CD4-positive, alpha-beta T cell treated with Interleukin-6 for 4 hours (primary cell): Measurements from ENCODE around the gene ZNF555.

Experiments
- DNase-seq: peaks from one replicate; pipeline ENCODE4 v3.0.0-alpha.2; 2020; ENCODE audit warnings: mixed read lengths

The ZNF555 gene

DNA sequence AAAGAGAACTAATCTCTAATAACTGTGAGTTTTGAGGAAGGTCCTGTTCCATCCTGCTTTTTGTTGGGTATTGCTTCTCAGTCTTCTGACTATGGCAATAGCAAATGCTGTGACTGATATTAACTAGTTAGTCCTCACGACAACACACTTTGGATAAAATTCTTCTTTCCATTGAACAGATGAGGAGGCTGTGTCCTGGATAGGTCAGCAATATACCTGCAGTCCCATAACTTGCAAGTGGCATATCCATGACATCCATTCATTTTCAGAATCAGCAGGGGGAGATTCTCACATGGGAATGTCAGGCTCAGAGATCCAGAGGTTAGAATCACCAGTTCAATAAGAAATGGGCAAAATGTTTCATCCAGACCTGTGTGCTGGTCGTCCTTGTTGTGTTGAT, 14.3 kb upstream of the ZNF555 start:
- DNase-seq, result no peak

DNA sequence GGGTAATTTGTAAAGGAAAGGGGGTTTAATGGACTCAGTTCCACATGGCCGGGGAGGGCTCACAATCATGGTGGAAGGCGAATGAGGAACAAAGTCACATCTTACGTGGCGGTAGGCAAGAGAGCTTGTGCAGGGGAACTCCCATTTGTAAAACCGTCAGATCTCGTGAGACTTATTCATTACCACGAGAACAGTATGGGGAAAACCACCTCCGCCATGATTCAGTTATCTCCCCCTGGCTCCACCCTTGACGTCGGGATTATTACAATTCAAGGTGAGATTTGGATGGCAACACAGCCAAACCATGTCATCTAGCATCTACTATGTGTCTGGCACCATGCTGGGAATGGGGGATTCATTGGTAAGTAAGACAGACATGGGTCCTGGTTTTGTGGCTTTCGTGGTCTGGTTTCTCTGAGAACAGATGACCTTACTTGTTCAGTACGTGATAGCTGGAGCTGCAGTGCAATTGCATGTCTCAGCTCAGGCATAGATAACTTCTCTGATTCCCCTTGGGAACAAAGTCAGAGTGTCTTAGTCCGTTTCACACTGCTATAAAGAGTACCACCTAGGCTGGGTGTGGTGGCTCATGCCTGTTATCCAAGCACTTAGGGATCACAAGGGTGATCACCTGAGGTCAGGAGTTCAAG, 13.3 kb upstream of the ZNF555 start:
- DNase-seq, result no peak

DNA sequence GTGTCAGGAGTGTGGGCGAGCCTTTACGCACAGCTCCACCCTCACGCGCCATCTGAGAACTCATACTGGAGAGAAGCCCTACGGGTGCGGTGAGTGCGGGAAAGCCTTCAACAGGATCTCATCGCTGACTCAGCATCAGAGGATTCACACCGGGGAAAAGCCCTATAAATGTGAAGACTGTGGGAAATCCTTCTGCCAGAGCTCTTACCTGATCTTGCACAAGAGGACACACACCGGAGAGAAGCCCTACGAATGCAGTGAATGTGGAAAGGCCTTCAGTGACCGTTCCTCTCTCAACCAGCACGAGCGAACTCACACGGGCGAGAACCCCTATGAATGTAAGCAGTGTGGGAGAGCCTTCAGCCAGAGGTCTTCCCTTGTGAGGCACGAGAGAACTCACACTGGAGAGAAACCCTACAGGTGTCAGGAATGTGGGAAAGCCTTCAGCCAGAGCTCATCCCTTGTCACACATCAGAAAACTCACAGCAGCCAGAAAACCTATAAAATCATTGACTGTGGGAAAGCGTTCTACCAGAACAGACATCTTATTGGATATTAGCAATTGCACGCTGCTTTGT, 6.9 kb upstream of the ZNF555 start:
- no peak for DNase-seq

DNA sequence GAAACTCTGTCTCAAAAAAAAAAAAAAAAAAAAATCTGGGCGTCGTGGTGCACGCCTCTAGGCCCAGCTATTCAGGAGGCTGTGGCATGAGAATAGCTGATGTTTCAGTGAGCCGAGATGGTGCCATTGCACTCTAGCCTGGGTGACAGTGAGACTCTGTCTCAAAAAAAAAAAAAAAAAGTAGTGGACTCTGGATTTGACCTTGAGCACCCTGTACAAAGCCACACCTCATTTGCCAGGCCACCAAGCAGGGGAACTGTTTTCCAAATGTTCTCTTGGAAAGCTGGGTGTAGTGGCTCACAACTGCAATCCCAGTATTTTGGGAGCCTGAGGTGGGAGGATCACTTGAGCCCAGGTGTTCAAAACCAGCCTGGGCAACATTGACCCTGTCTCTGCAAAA, 3.8 kb upstream of the ZNF555 start:
- no peak for DNase-seq

DNA sequence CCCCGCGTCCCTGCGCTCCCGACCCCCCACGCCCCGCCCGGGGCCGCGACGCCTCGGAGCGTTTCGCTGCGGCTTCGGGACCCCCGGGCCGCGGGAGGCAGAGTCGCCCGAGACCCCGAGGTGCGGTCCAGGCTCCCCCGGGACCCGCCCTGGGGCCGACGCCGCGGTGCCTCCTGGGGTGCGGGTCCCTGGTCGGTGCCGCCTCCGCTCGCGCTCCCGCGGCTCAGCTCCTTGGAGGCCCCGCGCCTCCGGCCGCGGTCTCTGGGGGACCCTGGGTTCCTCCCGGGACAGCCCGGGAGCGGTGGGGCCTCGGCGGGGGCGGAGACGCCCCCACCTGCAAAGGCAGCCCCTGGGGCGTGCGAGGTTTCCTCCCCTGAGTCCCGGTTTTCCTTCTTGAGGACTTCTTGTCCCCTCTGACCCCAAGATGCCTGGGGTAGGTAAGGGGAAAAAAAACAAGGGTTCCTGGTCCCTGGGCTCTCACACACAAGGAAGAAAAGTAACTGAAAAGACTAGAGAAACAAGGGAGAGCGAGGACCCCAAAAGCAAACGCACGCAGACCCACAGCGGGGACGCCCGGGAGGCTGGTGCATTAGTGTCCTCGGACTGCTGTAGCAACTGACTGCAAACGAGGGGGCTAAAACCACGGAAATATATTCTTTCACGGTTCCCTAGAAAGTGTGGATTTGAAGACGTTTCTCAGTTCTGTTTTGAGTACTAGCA, 740 bp downstream of the ZNF555 start:
- DNase-seq, result peak; percentile 7

DNA sequence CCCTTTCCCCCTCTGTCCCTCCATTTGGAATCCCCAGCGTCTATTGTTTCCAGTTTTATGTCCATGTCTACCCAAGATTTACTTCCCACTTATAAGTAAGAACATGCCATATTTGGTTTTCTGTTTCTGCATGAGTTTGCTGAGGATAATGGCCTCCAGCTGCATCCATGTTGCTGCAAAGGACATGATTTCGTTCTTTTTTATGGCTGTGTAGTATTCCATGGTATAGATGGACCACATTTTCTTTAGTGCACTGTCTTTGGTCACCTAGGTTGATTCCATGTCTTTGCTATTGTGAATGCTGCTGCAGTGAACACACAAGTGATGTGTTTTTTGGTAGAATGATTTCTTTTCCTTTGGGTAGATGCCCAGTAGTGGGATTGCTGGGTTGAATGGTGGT, 3.8 kb downstream of the ZNF555 start:
- DNase-seq, result no peak

DNA sequence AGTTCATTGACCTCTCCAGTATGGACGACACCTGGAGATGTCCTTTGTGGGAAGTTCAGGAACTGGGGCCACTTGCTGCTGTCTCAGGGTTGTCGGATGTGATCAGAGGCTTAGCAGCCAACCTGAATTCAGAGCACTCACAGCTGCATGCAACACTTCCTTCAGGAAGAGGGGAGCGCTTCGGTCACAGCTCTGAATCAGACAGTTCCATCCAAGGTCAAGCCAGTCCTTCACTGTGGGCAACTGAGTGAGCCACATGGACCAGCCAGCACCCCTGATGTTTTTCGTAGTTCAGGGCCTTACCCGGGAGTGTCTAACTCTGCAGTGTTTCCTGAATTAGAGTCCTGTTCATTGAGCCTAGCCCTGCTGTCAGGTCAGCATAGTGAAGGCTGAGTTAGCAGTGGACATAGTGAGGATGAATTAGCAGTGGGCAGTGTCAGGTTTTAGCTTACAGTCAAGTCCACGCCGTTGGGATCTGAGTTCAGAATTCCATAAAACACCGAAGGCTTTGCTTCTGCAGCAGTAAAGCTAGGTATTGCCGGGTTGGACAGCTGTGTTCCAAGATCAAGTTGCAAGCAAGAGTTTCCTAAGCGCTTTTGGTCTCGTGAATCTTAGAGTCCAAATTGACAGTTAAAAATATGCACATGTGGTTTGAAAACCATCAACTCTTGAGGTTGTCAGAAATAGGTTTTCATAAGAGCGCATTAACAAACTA, 5.1 kb downstream of the ZNF555 start:
- DNase-seq, result no peak

DNA sequence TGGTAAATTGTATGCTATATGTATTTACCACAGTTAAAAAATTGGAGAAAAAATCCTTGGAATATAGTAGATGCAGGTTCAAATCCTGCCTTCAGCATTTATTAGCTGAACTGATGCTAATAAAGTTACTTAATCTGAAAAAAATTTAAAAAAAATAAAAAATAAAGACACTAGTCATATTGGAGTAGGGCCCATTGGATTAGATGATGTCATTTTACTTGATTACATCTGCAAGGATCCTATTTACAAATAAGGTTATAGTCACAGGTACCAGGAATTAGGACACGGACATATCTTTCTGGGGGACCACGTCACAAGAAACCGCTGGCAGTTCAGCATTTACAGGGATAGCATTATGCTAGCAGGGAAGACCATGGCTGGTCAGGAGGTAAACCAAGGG, 6.2 kb downstream of the ZNF555 start:
- DNase-seq, result no peak

DNA sequence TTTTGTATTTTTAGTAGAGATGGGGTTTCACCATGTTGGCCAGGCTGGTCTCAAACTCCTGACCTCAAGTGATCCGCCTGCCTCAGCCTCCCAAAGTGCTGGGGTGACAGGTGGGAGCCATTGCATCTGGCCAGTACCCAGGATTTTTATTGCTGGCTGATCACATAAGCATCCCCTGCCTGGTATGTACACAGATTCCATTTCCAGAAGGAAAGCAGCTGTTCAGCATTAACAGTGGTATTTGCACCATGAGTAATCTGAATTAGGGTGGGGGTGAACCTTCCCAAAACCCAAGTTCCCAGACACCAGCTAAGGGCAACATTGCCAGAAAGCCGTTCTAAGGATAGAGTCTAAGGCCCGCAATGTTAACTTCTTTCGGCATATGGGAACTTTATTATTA, 7.3 kb downstream of the ZNF555 start:
- no peak for DNase-seq

DNA sequence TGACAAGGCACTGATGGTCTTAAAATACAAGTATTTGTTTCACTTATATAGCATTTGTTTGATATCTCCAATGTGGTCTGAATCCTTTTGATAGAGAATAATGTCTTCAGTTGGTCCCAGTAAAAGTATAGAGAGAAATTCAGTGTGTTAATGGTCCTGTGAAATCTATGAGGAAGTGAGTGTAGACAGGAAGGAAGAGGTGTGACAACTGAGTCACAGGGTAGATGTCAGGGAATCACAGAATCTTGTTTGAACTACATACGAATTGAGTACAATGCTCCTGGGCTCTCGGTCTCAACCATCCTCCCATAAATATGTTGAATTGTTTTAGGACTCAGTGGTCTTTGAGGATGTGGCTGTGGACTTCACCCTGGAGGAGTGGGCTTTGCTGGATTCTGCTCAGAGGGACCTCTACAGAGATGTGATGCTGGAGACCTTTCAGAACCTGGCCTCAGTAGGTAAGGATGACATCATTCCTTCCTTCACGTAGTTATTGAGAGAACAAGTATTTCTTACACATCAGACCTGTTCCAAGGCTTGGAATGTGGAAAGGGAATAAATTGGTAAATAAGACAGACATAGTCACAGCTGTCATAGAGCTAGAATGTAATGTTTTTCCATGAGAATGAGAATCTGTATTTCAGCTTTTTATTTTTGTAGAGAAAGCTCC, 9.1 kb downstream of the ZNF555 start:
- no peak for DNase-seq

DNA sequence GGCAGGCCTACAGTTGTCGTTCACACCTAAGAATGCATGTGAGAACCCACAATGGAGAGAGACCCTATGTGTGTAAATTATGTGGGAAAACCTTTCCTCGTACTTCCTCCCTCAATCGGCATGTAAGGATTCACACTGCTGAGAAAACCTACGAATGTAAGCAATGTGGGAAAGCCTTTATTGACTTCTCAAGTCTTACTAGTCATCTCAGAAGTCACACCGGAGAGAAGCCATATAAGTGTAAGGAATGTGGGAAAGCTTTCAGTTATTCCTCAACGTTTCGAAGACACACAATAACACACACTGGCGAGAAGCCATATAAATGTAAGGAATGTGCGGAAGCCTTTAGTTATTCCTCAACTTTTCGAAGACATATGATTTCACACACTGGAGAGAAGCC, 11.3 kb downstream of the ZNF555 start:
- DNase-seq, result no peak

DNA sequence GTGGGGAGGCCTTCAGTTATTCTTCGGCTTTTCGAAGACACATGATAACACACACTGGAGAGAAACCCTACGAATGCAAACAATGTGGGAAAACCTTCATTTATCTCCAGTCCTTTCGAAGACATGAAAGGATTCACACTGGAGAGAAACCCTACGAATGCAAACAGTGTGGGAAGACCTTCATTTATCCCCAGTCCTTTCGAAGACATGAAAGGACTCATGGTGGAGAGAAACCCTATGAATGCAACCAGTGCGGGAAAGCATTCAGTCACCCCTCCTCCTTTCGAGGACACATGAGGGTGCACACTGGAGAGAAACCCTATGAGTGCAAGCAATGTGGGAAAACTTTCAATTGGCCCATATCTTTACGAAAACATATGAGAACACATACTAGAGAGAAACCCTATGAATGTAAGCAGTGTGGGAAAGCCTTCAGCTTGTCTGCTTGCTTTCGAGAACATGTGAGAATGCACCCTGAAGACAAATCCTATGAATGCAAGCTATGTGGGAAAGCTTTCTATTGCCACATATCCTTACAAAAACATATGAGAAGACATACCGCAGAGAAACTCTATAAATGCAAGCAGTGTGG, 11.8 kb downstream of the ZNF555 start:
- no peak for DNase-seq

DNA sequence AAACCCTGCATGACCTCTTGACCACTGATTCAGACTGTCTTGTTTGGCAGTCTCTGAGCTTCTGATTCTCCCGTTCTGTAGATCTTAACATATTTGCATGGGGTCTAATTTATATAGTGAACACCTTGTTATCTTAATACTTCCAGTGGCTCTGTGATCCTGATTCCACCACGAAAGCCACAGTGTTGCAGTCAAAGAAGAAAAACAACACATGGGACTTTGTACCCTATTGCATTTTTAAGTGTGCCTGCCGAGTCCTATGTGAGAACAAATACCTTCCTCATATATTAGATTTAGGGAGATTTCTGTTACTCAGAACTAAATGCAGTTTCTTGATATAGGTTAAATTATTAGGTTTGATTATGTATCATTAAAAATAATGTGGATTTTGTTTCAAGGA, 13.6 kb downstream of the ZNF555 start:
- DNase-seq, result no peak

DNA sequence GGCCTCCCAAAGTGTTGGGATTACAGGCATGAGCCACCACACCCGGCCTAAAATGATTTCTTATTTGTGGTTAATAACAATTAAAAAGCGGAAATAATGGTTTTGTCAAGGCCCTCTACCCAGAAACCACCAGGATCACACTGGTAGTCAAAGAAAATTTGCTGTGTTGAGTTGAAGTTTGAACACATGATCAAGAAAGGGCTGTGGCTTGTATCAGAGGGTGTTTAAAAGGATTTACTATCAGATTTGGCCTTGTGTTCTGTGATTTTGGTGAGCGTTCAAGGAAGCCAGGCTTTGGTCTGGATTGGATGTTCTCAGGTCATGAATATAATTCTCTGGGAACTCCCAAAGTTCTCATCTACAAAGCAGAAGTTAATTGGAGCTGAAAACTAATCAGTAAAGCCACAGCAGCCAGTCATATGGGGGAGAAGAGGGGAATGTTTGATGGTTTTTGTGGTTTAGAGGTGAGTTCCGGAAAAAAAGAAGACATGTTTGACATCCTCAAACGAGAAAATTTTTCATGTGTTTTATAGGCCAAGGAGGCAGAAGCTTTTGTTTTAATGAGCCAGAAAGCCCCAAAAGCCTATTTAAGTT, 15.3 kb downstream of the ZNF555 start:
- peak; percentile 19 for DNase-seq

DNA sequence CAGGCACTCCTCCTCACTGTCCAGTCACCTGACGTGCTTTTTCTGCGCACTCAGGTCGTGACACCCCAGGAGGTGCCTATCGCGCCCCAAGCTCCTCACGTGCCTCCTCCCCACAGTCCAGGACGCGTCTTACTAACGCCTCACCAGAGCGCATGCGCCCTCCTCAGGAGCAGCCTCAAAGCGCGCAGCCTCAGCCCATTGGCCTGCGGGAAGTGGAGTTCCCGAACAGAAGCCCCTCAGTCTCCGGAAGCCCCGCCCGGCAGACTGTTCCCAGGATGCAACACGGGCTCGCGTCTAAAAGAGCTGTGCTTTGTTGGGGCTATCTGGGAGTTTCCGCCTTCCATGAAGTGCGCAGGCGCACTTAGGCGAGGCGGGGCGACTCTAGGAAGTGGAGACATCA, 17.6 kb downstream of the ZNF555 start:
- DNase-seq, result no peak

DNA sequence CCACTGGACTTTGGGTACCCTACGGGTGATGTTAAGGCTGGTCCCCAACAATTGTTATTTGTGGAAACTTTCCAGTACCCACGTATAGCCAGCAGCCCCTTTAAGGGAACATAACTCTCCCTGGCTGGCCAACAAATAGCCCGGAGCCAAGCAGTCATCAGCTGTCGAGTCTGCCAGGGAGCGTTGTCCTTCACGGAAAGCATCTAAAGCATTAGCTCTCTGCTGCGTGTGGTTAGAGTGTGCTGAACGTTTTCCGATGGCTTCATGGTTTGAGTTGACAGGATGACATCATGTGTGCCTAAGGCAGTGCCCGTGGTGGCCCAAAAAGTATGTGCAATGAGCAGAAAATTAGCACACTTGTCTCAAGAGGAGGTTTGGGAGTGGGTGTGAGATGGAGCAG, 22.5 kb downstream of the ZNF555 start:
- DNase-seq, result no peak

DNA sequence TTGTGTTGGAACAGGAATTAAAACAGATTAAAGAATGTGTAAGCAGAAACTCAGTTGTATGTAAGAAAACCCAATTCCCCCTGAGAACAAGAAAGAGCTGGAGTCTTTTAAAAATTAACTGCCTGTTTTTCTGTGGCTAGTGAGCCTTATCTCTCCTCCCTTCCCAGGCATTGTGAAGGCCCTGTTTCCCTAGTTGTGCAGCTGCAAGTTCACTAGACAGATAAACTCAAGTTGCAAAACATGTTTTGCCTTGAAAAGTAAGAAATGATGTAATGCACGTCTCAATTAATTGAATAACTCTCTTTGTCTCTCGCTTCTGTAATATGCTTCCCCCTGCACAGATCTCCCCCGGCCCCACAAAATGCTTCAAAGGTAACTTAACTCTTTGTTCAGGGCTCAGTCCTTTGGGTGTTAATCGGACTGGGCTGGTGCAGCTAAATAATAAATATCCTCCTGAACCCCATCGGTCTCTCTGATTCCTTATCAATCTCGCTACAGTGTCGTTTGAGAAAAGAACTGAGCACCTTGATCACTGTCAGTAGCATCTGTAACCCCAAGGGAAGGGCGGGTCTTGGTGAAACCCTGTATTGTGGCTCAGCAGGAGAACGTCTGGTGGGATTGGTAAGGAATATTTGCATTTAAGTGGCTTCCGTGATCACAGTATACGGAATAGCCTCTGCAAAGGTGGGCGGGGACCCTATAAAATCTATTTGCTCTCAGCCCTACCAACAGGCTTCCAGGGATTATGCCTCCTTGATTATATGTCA, 24.2 kb downstream of the ZNF555 start:
- DNase-seq, result no peak

DNA sequence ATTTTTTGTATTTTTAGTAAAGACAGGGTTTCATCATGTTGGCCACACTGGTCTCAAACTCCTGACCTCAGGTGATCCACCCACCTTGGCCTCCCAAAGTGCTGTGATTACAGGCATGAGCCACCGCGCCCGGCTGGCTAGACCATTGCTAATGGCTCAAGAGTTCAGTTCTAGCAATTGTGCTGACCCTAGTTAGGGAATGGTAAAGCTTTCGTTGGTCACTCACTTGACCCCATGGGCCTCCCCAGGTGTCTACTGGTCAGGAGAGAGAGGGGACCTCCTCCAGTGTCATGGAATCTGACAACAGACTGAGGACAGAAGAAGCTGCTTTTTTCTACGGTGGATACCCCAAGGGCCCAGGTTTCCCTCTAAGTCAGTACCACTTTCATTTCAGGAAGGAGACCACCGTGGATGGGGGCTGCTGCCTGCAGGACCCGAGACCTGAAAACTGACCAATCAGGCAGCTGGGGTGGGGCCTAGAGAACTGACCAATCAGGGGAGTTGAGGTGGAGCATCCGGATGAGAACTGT, 25.3 kb downstream of the ZNF555 start:
- no peak for DNase-seq

DNA sequence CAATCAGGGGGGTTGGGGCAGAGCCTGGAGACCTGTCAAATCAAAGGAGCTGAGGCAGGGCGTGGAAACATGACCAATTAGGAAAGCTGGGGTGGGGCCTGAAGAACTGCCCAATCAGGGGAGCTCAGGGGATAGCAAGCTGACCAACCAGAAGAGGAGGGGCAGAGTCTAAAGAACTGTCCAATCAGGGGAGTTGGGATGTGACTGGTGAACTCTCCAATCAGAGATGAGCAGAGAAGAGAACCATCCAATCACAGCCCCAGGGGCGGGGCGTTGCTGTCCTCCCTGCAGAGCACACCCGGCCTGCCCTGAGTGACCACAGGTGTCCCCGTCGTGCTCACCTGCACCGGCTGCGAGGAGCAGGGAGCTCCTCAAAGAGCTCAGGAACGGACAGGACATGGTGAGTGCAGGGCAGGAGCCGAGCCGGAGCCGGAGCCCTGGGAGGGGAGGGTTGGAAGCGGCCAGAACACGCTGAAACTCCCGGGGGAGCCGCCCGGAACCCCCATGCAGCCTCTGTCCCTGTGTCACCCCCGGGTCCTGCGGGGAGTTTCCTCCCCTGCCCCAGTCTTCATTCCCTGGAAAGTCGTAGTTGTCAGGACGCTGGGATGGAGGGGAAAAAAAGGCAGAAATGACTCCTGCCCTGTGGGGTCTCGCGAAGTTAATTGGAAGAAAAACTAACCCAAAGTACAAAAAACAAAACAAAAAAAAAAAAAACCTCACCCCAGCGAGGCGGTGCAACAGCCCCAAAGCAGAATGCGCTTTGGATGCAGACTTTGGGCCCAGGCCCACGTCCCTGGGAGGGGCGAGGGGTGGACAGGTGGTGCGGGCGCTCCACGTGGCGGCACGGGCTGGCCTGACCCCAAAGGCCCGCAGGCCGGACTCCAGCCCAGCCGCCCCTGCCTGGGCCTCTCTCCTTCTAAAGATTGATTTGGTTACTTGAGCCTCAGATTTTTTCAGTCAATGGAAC, 26.0 kb downstream of the ZNF555 start, which contains the start of gene ZNF556:
Gene ZNF556 (plus strand): TSS at position 311 of the 967 bp plus-strand sequence. CDS start 87 bp downstream, at position 398.
- DNase-seq, result no peak

DNA sequence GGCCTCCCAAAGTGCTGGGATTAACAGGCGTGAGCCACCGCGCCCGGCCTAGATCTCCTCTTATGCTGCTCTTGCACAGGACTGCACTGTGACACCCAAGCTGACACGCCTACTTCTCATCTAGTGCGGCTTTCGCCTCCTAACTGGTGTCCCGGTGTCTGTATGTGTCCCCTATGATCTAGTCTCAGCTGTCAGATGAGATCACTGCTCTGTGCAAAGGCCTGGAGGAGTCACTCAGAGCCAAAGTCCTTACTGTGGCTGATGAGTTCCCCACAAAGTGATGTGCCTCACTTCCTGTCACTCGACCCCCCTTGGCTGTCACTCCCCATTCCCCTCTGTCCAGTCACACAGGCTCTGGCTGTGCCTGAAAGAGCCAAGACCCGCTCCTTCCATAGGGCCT, 28.3 kb downstream of the ZNF555 start:
- DNase-seq, result no peak
